Measurements from ENCODE around the gene SPDYE1.
"Not testable (repeated sequence)": the region's sequence is repeated elsewhere in the genome, so short reads cannot be mapped to it uniquely, and the experiment has no call there.

SPDYE1 gene

GRCh38 chr7:44015090-44015489 is 17.4 kb downstream of the SPDYE1 start:
- CTCF ChIA-PET; H3K27ac ChIP-seq (ENCODE audit: extremely low read depth, low read depth, low read length); H3K36me3 ChIP-seq (ENCODE audit: control insufficient read depth in 2 of 2, insufficient read depth in 1 of 2, low read length in 2 of 2); H3K4me3 ChIP-seq (ENCODE audit: low read depth, low read length); H3K4me1 ChIP-seq (ENCODE audit: control insufficient read depth, insufficient read depth, low read length); H3K9me3 ChIP-seq (ENCODE audit: control insufficient read depth, insufficient read depth, low read depth, low read length); POLR2A ChIA-PET: not testable (repeated sequence)

DNA sequence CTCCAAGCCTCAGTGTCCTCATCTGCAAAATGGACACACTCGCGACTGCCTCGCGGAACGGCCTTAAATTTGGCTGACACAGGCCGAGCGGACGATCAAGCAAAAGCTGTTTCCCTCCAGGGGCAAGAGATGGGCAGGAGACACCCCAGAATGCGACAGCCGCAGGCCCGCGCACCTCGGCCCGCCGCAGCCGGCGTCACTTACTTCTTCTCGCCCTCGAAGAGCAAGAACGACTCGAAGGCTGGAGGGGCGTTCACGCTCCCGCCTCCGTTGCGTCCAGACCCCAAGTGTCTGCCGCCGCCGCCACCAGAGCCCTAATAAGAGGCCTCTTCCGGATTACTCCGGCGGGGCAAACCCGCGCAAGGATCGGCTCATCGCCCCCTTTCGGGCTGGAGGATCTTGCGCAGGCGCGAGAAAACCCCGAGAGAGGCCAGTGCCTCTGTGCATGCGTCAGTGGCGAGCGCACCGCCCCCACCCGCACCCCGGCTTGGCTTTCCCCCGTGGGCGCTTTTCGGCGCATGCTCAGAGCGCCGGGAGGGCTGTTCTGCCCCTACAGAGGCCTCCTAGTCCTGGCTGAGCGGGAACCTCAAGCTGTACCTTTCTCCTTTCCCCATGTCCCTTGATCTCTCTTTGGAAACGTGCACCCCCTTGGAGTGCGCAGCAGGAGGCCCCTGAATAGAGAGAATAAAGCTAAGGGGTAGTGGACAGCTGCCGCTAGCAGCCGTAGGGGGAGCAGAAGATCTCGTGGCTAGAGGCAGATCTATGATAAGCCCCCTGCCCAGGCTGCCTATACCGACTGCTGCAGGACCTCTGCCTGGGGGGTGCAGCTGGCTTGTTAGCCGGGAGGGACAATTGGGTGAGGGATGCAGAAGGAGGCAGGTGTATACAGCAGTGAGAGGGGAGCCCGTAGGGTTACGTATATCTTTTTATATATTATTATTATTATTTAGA is 21.4 kb downstream of the SPDYE1 start:
- peak overlapping the region; percentile 77 for H3K4me3 ChIP-seq (ENCODE audit: low read depth, low read length)
- H3K9me3 ChIP-seq (ENCODE audit: control insufficient read depth, insufficient read depth, low read depth, low read length); H3K4me1 ChIP-seq (ENCODE audit: control insufficient read depth, insufficient read depth, low read length); H3K36me3 ChIP-seq (ENCODE audit: control insufficient read depth in 2 of 2, insufficient read depth in 1 of 2, low read length in 2 of 2): not testable (repeated sequence)
- peak overlapping the region; percentile 49; the same call in 1 of the 2 replicates for H3K27ac ChIP-seq (ENCODE audit: extremely low read depth, low read depth, low read length)
- CTCF ChIA-PET: interaction anchor here (0.6 to 1.4 kb wide), 4 partner anchors 8 to 547 kb away, joined by 3 to 4 read pairs (median 4); no protein-coding TSS in a partner anchor
- POLR2A ChIA-PET: interaction anchor here (0.6 to 1.3 kb wide), 4 partner anchors 43 to 1102 kb away, joined by 3 to 6 read pairs (median 3); no protein-coding TSS in a partner anchor
- TF ChIP-seq KLF8 (tag by site-specific recombination; IDR thresholded peaks at IDR 0.05): peak; percentile 75
- peak; percentile 45 for TF ChIP-seq ZNF121 (tag by site-specific recombination; IDR thresholded peaks at IDR 0.05)
- peak; percentile 73 for TF ChIP-seq ZEB2 (tag by site-specific recombination; IDR thresholded peaks at IDR 0.05)
- TF ChIP-seq, protein P1, sequence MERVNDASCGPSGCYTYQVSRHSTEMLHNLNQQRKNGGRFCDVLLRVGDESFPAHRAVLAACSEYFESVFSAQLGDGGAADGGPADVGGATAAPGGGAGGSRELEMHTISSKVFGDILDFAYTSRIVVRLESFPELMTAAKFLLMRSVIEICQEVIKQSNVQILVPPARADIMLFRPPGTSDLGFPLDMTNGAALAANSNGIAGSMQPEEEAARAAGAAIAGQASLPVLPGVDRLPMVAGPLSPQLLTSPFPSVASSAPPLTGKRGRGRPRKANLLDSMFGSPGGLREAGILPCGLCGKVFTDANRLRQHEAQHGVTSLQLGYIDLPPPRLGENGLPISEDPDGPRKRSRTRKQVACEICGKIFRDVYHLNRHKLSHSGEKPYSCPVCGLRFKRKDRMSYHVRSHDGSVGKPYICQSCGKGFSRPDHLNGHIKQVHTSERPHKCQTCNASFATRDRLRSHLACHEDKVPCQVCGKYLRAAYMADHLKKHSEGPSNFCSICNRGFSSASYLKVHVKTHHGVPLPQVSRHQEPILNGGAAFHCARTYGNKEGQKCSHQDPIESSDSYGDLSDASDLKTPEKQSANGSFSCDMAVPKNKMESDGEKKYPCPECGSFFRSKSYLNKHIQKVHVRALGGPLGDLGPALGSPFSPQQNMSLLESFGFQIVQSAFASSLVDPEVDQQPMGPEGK (tag by site-specific recombination; IDR thresholded peaks at IDR 0.05): peak; percentile 89
- TF ChIP-seq KLF16 (tag by site-specific recombination; IDR thresholded peaks at IDR 0.05): peak; percentile 63; the same call in 1 of the 2 replicates
- TF ChIP-seq EGR2 (tag by site-specific recombination; IDR thresholded peaks at IDR 0.05; ENCODE audit: low read depth): peak; percentile 59
- TF ChIP-seq ZNF398 (tag by site-specific recombination; IDR thresholded peaks at IDR 0.05): peak; percentile 51
- peak; percentile 81 for TF ChIP-seq SP7 (tag by site-specific recombination; IDR thresholded peaks at IDR 0.05)
- TF ChIP-seq ZNF2 (tag by site-specific recombination; IDR thresholded peaks at IDR 0.05): peak; percentile 80
- TF ChIP-seq, protein P2, sequence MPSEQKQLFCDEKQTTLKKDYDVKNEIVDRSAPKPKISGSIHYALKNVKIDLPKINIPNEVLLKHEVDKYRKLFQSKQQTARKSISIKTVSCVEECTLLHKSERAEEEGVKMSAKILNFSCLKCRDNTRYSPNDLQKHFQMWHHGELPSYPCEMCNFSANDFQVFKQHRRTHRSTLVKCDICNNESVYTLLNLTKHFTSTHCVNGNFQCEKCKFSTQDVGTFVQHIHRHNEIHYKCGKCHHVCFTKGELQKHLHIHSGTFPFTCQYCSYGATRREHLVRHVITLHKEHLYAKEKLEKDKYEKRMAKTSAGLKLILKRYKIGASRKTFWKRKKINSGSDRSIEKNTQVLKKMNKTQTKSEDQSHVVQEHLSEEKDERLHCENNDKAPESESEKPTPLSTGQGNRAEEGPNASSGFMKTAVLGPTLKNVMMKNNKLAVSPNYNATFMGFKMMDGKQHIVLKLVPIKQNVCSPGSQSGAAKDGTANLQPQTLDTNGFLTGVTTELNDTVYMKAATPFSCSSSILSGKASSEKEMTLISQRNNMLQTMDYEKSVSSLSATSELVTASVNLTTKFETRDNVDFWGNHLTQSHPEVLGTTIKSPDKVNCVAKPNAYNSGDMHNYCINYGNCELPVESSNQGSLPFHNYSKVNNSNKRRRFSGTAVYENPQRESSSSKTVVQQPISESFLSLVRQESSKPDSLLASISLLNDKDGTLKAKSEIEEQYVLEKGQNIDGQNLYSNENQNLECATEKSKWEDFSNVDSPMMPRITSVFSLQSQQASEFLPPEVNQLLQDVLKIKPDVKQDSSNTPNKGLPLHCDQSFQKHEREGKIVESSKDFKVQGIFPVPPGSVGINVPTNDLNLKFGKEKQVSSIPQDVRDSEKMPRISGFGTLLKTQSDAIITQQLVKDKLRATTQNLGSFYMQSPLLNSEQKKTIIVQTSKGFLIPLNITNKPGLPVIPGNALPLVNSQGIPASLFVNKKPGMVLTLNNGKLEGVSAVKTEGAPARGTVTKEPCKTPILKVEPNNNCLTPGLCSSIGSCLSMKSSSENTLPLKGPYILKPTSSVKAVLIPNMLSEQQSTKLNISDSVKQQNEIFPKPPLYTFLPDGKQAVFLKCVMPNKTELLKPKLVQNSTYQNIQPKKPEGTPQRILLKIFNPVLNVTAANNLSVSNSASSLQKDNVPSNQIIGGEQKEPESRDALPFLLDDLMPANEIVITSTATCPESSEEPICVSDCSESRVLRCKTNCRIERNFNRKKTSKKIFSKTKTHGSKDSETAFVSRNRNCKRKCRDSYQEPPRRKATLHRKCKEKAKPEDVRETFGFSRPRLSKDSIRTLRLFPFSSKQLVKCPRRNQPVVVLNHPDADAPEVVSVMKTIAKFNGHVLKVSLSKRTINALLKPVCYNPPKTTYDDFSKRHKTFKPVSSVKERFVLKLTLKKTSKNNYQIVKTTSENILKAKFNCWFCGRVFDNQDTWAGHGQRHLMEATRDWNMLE (tag by site-specific recombination; conservative IDR thresholded peaks at IDR 0.05; ENCODE audit: low read depth): peak; percentile 87
- TF ChIP-seq ZNF341 (tag by site-specific recombination; IDR thresholded peaks at IDR 0.05; ENCODE audit: low read depth): peak; percentile 72
- 0 out of 2 replicates have a peak, but pooled peaks have one; percentile 27 for TF ChIP-seq ZNF366 (tag by site-specific recombination; conservative IDR thresholded peaks at IDR 0.05)
- 0 out of 2 replicates have a peak, but pooled peaks have one; percentile 38 for TF ChIP-seq ZNF692 (tag by site-specific recombination; IDR thresholded peaks at IDR 0.05)
- TF ChIP-seq ZNF843 (tag by site-specific recombination; IDR thresholded peaks at IDR 0.05): peak; percentile 50; the same call in 1 of the 2 replicates
- peak; percentile 24; the same call in 1 of the 2 replicates for TF ChIP-seq ZNF623 (tag by site-specific recombination; IDR thresholded peaks at IDR 0.05)
- TF ChIP-seq ZIC2 (tag by site-specific recombination; IDR thresholded peaks at IDR 0.05): peak; percentile 51
- peak; percentile 78 for TF ChIP-seq ZBTB17 (tag by site-specific recombination; IDR thresholded peaks at IDR 0.05)
- TF ChIP-seq, protein P3, sequence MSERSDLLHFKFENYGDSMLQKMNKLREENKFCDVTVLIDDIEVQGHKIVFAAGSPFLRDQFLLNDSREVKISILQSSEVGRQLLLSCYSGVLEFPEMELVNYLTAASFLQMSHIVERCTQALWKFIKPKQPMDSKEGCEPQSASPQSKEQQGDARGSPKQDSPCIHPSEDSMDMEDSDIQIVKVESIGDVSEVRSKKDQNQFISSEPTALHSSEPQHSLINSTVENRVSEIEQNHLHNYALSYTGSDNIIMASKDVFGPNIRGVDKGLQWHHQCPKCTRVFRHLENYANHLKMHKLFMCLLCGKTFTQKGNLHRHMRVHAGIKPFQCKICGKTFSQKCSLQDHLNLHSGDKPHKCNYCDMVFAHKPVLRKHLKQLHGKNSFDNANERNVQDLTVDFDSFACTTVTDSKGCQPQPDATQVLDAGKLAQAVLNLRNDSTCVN (tag by site-specific recombination; optimal IDR thresholded peaks at IDR 0.05): peak; percentile 74
- peak; percentile 92 for TF ChIP-seq ZNF660 (tag by site-specific recombination; IDR thresholded peaks at IDR 0.05)
